HG03025 (cell line): ENCODE data around the gene IL12RB1.

Source experiments
- ATAC-seq: cut with Tn5 transposase; IDR thresholded peaks from one replicate; pipeline ENCODE4 v1.9.1; 2021; ENCODE audit warnings: mild to moderate bottlenecking, moderate library complexity; ENCODE audit not compliant: unreplicated experiment, low FRiP score

Gene IL12RB1

DNA sequence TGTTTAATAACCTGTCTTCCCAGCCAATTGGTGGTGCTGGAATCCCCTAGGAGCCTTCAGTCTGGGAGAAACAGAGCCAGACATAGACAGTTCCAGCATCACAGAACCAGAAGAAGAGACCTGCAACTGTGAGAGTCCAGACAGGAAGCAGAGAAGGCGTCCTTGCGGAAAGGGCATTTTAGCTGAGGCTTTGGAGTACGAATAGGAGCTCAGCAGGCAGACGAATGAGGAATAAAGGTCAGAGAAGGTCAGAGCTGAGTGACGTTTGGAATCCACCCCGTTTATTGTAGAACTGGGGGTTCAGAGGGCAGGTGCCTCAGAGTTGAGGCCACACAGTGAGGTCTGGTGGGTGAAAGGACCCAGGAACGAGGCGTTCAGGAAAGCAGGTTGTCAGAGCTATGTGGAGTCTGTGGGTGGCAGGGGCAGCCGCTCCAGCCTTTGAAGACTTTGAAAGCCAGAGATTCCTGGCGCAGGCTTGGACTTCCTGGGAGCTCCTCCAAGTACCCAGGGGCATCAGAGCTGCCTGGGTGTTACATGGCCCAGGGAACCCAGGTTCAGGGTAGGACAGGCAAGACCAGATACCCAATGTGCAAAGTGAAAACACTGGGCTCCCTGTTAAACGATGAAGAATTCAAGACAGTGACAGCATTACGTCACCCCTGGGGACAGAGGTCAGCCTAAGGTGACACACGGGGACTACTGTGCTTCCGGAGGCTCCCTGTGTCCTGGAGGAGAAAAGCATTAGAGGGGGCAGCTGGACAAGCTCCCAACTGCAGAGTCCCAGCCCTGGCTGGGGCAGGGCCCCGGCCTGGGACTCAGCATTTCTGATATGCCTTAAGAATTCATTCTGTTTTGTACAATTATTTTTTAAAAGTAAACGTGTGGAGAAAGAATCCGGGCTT is 73.3 kb downstream of the IL12RB1 start:
- no peak for ATAC-seq

DNA sequence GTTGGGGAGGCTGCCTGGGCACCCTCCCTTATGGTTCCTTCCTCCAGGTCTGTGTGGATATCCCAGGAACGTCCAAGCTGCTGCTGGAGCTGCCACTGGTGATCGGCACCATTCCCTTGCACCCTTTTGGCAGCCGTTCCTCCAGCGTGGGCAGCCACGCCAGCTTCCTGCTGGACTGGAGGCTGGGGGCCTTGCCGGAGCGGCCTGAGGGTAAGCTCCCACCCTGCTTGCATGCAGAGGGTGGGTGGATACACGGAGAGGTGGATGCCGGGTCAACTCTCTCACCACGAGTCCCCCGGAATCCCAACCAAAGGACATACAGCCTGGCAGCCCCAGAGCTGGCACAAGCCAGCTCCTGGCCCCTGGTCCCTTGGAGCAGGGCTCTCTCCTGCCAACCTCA is 76.6 kb downstream of the IL12RB1 start:
- ATAC-seq: no peak

DNA sequence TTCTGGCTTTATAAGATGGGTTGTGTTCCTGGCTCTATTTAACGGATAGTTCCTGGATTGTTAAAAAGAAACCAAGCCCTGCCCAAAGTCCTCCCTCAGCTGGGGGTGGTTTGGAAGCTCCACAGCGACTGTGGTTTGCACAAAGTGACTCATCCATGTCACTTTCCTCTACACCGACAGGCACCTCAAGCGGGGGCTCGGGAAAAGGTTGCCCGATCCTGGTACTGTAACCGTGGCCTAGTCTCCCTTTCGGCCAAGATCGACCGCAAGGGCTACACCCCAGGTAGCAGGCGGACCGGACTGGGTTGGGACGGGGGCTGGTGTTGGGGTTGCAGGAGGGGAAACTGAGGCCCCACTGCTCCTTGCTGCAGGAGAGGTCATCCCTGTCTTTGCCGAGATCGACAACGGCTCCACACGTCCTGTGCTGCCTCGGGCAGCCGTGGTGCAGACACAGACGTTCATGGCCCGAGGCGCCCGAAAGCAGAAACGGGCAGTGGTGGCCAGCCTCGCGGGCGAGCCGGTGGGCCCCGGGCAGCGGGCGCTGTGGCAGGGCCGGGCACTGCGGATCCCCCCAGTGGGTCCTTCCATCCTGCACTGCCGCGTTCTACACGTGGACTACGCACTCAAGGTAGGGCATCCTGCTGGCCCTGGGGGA is 77.2 kb downstream of the IL12RB1 start:
- no peak for ATAC-seq
